Measurements from ENCODE around the gene GRIN2C.

GRIN2C gene

DNA sequence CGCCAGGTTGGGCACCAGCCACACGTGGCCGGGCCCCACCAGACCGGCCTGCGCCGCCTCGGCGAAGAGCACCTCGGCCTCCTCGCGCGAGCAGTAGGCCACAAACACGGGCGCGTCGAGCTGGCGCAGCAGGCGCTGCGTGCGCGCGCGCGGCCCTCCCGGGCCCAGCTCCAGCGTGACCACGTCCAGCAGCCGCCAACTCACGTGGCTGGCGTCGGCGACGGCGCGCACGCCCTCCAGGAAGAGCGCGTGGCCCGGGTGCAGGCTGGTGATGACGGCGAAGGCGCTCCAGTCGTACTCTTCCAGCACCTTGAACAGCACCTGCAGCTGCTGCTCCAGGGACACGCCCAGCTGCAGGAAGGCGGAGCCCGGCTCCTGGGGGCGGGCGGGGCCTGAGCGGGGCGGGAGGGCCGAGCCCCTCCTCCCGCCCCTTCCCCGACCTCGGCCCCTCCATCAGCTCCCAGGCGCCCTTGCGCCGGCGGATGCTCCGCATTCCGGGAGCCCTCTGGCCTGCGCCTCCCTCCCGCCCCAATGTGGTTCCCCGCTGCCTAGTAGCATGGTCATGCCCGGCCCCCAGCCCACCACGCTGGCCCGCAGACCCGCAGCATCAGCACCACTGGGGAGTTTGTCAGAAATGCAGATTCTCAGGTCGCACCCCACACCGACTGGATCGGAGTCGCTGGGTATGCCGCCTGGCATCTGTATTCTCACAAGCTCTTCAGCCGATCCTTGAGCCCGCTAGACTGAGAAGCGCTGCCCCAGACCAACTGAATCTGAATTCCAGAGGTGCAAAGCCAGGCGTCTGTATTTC lies 7.2 kb downstream of the GRIN2C start (continued):
- TF ChIP-seq KLF16 (tag by site-specific recombination; IDR thresholded peaks at IDR 0.05) (no peak), SP3 (tag by site-specific recombination; IDR thresholded peaks at IDR 0.05) (peak; percentile 51), ZNF169 (tag by site-specific recombination; IDR thresholded peaks at IDR 0.05) (no peak), ZNF596 (tag by site-specific recombination; IDR thresholded peaks at IDR 0.05) (no peak), YY1 (tag by site-specific recombination; IDR thresholded peaks at IDR 0.05) (no peak), SP2 (tag by site-specific recombination; IDR thresholded peaks at IDR 0.05) (peak; percentile 36; the same call in 1 of the 2 replicates), ZNF133 (tag by site-specific recombination; IDR thresholded peaks at IDR 0.05) (no peak), ZNF514 (tag by site-specific recombination; IDR thresholded peaks at IDR 0.05) (no peak), ZFP69B (tag by site-specific recombination; IDR thresholded peaks at IDR 0.05) (no peak), ZSCAN5A (tag by site-specific recombination; IDR thresholded peaks at IDR 0.05) (no peak), ZNF561 (tag by site-specific recombination; IDR thresholded peaks at IDR 0.05; ENCODE audit: borderline replicate concordance) (no peak), ZNF529 (tag by site-specific recombination; IDR thresholded peaks at IDR 0.05; ENCODE audit: insufficient replicate concordance) (no peak), ZNF202 (tag by site-specific recombination; IDR thresholded peaks at IDR 0.05; ENCODE audit: borderline replicate concordance) (no peak), ZBTB20 (tag by site-specific recombination; IDR thresholded peaks at IDR 0.05) (peak; percentile 82)
- TF ChIP-seq, protein P1, sequence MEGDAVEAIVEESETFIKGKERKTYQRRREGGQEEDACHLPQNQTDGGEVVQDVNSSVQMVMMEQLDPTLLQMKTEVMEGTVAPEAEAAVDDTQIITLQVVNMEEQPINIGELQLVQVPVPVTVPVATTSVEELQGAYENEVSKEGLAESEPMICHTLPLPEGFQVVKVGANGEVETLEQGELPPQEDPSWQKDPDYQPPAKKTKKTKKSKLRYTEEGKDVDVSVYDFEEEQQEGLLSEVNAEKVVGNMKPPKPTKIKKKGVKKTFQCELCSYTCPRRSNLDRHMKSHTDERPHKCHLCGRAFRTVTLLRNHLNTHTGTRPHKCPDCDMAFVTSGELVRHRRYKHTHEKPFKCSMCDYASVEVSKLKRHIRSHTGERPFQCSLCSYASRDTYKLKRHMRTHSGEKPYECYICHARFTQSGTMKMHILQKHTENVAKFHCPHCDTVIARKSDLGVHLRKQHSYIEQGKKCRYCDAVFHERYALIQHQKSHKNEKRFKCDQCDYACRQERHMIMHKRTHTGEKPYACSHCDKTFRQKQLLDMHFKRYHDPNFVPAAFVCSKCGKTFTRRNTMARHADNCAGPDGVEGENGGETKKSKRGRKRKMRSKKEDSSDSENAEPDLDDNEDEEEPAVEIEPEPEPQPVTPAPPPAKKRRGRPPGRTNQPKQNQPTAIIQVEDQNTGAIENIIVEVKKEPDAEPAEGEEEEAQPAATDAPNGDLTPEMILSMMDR (tag by site-specific recombination; IDR thresholded peaks at IDR 0.05), result no peak
- TF ChIP-seq, protein P2, sequence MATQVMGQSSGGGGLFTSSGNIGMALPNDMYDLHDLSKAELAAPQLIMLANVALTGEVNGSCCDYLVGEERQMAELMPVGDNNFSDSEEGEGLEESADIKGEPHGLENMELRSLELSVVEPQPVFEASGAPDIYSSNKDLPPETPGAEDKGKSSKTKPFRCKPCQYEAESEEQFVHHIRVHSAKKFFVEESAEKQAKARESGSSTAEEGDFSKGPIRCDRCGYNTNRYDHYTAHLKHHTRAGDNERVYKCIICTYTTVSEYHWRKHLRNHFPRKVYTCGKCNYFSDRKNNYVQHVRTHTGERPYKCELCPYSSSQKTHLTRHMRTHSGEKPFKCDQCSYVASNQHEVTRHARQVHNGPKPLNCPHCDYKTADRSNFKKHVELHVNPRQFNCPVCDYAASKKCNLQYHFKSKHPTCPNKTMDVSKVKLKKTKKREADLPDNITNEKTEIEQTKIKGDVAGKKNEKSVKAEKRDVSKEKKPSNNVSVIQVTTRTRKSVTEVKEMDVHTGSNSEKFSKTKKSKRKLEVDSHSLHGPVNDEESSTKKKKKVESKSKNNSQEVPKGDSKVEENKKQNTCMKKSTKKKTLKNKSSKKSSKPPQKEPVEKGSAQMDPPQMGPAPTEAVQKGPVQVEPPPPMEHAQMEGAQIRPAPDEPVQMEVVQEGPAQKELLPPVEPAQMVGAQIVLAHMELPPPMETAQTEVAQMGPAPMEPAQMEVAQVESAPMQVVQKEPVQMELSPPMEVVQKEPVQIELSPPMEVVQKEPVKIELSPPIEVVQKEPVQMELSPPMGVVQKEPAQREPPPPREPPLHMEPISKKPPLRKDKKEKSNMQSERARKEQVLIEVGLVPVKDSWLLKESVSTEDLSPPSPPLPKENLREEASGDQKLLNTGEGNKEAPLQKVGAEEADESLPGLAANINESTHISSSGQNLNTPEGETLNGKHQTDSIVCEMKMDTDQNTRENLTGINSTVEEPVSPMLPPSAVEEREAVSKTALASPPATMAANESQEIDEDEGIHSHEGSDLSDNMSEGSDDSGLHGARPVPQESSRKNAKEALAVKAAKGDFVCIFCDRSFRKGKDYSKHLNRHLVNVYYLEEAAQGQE (tag by site-specific recombination; IDR thresholded peaks at IDR 0.05), result peak; percentile 52; the same call in 1 of the 2 replicates
- TF ChIP-seq, protein P3, sequence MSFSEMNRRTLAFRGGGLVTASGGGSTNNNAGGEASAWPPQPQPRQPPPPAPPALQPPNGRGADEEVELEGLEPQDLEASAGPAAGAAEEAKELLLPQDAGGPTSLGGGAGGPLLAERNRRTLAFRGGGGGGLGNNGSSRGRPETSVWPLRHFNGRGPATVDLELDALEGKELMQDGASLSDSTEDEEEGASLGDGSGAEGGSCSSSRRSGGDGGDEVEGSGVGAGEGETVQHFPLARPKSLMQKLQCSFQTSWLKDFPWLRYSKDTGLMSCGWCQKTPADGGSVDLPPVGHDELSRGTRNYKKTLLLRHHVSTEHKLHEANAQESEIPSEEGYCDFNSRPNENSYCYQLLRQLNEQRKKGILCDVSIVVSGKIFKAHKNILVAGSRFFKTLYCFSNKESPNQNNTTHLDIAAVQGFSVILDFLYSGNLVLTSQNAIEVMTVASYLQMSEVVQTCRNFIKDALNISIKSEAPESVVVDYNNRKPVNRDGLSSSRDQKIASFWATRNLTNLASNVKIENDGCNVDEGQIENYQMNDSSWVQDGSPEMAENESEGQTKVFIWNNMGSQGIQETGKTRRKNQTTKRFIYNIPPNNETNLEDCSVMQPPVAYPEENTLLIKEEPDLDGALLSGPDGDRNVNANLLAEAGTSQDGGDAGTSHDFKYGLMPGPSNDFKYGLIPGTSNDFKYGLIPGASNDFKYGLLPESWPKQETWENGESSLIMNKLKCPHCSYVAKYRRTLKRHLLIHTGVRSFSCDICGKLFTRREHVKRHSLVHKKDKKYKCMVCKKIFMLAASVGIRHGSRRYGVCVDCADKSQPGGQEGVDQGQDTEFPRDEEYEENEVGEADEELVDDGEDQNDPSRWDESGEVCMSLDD (tag by site-specific recombination; IDR thresholded peaks at IDR 0.05), result no peak

Measured in HEK293 (cell line).